ENCODE results near the gene ZNRF1. TPM values are rescaled to one million over a fixed set of nuclear protein-coding genes. Genes with fewer than 3 reads are reported as not detected.

The ZNRF1 gene
- total RNA-seq, 2 experiments from 2014 or later: 35.2 to 42.9 TPM

DNA sequence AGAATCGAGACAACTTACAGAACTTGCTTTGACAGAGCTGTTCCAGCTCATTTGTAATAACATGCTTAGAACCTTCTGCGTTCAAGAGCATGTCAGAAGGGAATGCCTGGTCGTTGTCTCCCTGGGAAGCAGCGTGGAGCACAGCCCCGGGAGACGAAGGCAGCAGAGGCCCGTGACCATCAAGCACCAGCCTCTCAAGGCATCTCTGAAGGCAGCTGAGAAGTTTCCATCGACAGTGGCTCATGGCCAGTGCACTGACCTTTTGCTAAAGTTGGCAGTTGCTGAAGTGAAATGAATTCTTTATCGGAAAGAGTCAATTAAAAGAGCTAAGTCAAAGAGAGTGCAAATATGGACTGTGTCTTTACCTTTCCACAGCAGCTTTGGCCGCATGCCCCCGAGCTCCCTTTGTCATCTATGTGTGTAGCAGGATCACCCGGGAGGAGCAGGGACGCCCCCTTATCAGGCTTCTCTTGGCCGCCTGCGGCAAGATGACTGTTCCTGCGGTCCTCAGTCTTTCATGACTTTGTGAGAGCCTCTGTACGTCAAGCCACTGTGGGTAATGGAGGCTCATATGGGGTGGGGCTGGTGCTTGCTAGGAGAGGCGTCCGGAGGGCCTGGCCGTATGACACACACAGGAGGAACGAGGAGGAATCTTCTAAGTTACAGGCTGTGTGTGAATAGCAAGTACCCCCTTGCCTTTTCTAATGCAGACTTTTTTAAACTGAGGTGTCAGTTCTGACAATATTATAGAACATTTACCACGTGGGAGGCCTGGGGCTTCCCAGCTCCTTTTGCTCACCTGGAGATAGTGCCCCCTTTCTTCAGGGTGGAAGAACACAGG is 63.5 kb downstream of the ZNRF1 start:
- ATAC-seq: no peak
- intact Hi-C loops (cut with DNase I, micrococcal nuclease): loop anchor here (5.0 kb wide), 3 partner anchors 35 to 50 kb away; no protein-coding TSS in a partner anchor
- POLR2A ChIA-PET: interaction anchor here (0.6 kb wide), 1 partner anchor 27 kb away, joined by 5 read pairs; no protein-coding TSS in a partner anchor
- Mint-ChIP-seq H3K4me1 (peaks cover 44% of the 10 kb centered on the region), H3K27me3 (no peaks in the 10 kb centered on the region), H3K36me3 (ENCODE audit: low read depth) (no peaks in the 10 kb centered on the region), H3K9me3 (ENCODE audit: low read depth) (no peaks in the 10 kb centered on the region), H3K27ac (peak overlapping the region; percentile 55), H3K4me3 (no peak overlapping the region)
- CTCF ChIA-PET: interaction anchor here (0.5 to 2.7 kb wide), 12 partner anchors 9 to 1433 kb away, joined by 3 to 12 read pairs (median 4); partner anchors contain the start of gene ZNRF1
- no peak for DNase-seq

DNA sequence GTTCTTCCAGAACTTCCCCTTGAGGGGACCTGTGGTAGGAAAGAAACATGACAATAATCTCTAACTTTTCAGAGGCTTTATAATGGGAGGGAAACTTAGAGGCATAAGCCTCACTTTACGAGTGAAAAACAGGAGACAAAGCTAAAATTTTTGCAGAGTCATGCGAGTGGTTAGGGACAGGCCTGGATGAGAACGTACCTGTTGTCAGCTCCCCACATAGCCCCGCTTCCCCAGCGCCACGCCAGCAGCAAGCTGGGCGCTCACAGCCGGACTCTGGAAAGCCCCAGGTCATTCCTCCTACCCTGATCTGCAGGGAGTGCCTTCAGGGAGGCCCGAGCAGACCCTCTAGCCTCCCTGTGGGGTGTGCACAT is 64.1 kb downstream of the ZNRF1 start:
- no peaks in the 10 kb centered on the region for H3K36me3 Mint-ChIP-seq (ENCODE audit: low read depth)
- ChIA-PET POLR2A (no interaction called here), CTCF (interaction anchor here (0.7 to 2.7 kb wide), 6 partner anchors 10 to 130 kb away, joined by 3 to 12 read pairs (median 6); partner anchors contain the start of gene ZNRF1)
- no peaks in the 10 kb centered on the region for H3K9me3 Mint-ChIP-seq (ENCODE audit: low read depth)
- H3K27me3 Mint-ChIP-seq: no peaks in the 10 kb centered on the region
- intact Hi-C loops (cut with DNase I, micrococcal nuclease): loop anchor here (5.0 kb wide), 3 partner anchors 36 to 51 kb away; no protein-coding TSS in a partner anchor
- H3K27ac Mint-ChIP-seq: peak overlapping the region; percentile 55
- ATAC-seq: no peak
- peaks cover 44% of the 10 kb centered on the region for H3K4me1 Mint-ChIP-seq
- no peak for DNase-seq
- H3K4me3 Mint-ChIP-seq: no peak overlapping the region

- Mint-ChIP-seq H3K9me3 (ENCODE audit: low read depth) (no peaks in the 10 kb centered on the region), H3K4me3 (no peak overlapping the region), H3K27me3 (no peaks in the 10 kb centered on the region), H3K27ac (peak overlapping the region; percentile 65), H3K4me1 (peaks cover 44% of the 10 kb centered on the region), H3K36me3 (ENCODE audit: low read depth) (no peaks in the 10 kb centered on the region)
- intact Hi-C loops (cut with DNase I, micrococcal nuclease): loop anchor here (1.0 to 5.0 kb wide), 5 partner anchors 36 to 53 kb away; no protein-coding TSS in a partner anchor
- ATAC-seq (no peak), DNase-seq (no peak)
- CTCF ChIA-PET: interaction anchor here (0.7 to 2.7 kb wide), 6 partner anchors 11 to 354 kb away, joined by 3 to 12 read pairs (median 4); no protein-coding TSS in a partner anchor
- POLR2A ChIA-PET: no interaction called here
Observed at GRCh38 chr16:75063549-75064088, 64.8 kb downstream of the ZNRF1 start.

GRCh38 chr16:75064403-75065148 is 65.8 kb downstream of the ZNRF1 start:
- intact Hi-C loops (cut with DNase I, micrococcal nuclease): loop anchor here (1.0 to 5.0 kb wide), 5 partner anchors 37 to 54 kb away; no protein-coding TSS in a partner anchor
- H3K27me3 Mint-ChIP-seq: no peaks in the 10 kb centered on the region
- peak; percentile 62 for DNase-seq
- H3K4me1 Mint-ChIP-seq: peaks cover 41% of the 10 kb centered on the region
- H3K4me3 Mint-ChIP-seq: peak overlapping the region; percentile 56
- H3K9me3 Mint-ChIP-seq (ENCODE audit: low read depth): no peaks in the 10 kb centered on the region
- no peaks in the 10 kb centered on the region for H3K36me3 Mint-ChIP-seq (ENCODE audit: low read depth)
- peak overlapping the region; percentile 74 for H3K27ac Mint-ChIP-seq
- POLR2A ChIA-PET: no interaction called here
- CTCF ChIA-PET: interaction anchor here (0.6 to 2.7 kb wide), 8 partner anchors 33 to 558 kb away, joined by 3 to 12 read pairs (median 3); no protein-coding TSS in a partner anchor
- peak; percentile 58 for ATAC-seq

GRCh38 chr16:75065149-75065505 is 66.3 kb downstream of the ZNRF1 start:
- Mint-ChIP-seq H3K4me1 (peaks cover 42% of the 10 kb centered on the region), H3K9me3 (ENCODE audit: low read depth) (peaks cover 2% of the 10 kb centered on the region)

GRCh38 chr16:75065521-75066149 is 66.8 kb downstream of the ZNRF1 start:
- DNase-seq (no peak), ATAC-seq (no peak)
- Mint-ChIP-seq H3K27me3 (no peaks in the 10 kb centered on the region), H3K27ac (no peak overlapping the region), H3K4me1 (peaks cover 47% of the 10 kb centered on the region), H3K9me3 (ENCODE audit: low read depth) (peaks cover 2% of the 10 kb centered on the region), H3K36me3 (ENCODE audit: low read depth) (no peaks in the 10 kb centered on the region), H3K4me3 (peak overlapping the region; percentile 56)
- CTCF ChIA-PET: interaction anchor here (1.1 to 2.7 kb wide), 4 partner anchors 32 to 59 kb away, joined by 3 to 12 read pairs (median 4); no protein-coding TSS in a partner anchor
- intact Hi-C loops (cut with DNase I, micrococcal nuclease): loop anchor here in 1 of 2 experiments (2.0 kb wide), 1 partner anchor 55 kb away; no protein-coding TSS in a partner anchor
- POLR2A ChIA-PET: no interaction called here

More at GRCh38 chr16:75065149-75065505, 66.3 kb downstream of the ZNRF1 start:
- Mint-ChIP-seq H3K27me3 (no peaks in the 10 kb centered on the region), H3K27ac (peak overlapping the region; percentile 74), H3K36me3 (ENCODE audit: low read depth) (no peaks in the 10 kb centered on the region), H3K4me3 (peak overlapping the region; percentile 56)
- ChIA-PET CTCF (interaction anchor here (0.6 to 2.7 kb wide), 8 partner anchors 32 to 558 kb away, joined by 3 to 12 read pairs (median 3); no protein-coding TSS in a partner anchor), POLR2A (no interaction called here)
- ATAC-seq (peak; percentile 82), DNase-seq (peak; percentile 67)
- intact Hi-C loops (cut with DNase I, micrococcal nuclease): loop anchor here in 1 of 2 experiments (2.0 kb wide), 1 partner anchor 54 kb away; no protein-coding TSS in a partner anchor

- Mint-ChIP-seq H3K9me3 (ENCODE audit: low read depth) (peaks cover 2% of the 10 kb centered on the region), H3K27ac (no peak overlapping the region), H3K4me1 (peaks cover 46% of the 10 kb centered on the region), H3K27me3 (no peaks in the 10 kb centered on the region), H3K4me3 (no peak overlapping the region), H3K36me3 (ENCODE audit: low read depth) (no peaks in the 10 kb centered on the region)
- DNase-seq (no peak), ATAC-seq (no peak)
- ChIA-PET POLR2A (no interaction called here), CTCF (no interaction called here)
- intact Hi-C loops (cut with DNase I, micrococcal nuclease): no loop called here
Observed at GRCh38 chr16:75066861-75067447, 68.1 kb downstream of the ZNRF1 start.

DNA sequence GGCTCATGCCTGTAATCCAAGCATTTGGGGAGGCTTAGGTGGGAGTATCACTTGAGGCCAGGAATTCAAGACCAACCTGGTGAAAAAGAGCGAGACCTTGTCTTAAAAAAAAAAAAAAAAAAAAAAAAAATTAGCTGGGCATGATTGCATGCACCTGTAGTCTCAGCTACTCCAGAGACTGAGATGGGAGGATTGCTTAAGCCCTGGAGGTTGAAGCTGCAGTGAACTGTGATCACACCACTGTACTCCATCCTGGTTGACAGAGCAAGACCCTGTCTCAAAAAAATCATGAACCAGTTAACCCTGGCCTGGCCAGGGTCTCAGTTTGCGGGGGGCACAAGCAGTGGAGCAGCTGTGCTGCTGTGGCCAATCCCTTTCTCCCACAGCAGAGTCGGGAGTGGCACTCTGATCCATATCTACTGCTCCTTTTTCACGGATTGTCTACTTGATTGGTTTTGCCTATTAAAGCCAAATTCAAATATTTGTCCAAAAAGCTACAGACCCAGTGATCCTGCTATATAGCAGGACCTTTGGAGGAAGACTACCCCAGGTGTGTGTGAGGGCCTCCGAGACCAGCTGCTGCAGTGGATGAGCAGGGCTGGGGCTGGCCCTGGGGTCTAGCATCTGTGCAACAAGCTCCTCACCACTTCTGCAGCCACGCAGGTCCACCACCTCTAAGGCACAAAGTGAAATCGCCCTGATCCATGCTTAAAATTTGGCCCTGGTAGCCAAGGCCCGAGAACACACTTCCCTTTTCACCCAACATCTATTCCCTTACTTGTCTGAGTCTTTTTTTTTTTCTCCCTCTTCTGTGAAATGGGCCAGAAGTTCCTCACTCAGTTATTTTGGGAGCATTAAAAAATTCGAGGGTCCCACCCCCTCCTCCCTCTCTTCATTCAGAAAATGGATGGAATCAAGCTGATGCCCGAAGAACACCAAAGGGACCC is 69.5 kb downstream of the ZNRF1 start:
- Mint-ChIP-seq H3K27ac (no peak overlapping the region), H3K36me3 (ENCODE audit: low read depth) (no peaks in the 10 kb centered on the region), H3K9me3 (ENCODE audit: low read depth) (peaks cover 2% of the 10 kb centered on the region), H3K4me3 (no peak overlapping the region), H3K27me3 (no peaks in the 10 kb centered on the region), H3K4me1 (peaks cover 44% of the 10 kb centered on the region)
- CTCF ChIA-PET: no interaction called here
- DNase-seq: no peak
- ATAC-seq: no peak
- POLR2A ChIA-PET: interaction anchor here (0.6 kb wide), 1 partner anchor 21 kb away, joined by 5 read pairs; no protein-coding TSS in a partner anchor
- intact Hi-C loops (cut with DNase I, micrococcal nuclease): no loop called here

DNA sequence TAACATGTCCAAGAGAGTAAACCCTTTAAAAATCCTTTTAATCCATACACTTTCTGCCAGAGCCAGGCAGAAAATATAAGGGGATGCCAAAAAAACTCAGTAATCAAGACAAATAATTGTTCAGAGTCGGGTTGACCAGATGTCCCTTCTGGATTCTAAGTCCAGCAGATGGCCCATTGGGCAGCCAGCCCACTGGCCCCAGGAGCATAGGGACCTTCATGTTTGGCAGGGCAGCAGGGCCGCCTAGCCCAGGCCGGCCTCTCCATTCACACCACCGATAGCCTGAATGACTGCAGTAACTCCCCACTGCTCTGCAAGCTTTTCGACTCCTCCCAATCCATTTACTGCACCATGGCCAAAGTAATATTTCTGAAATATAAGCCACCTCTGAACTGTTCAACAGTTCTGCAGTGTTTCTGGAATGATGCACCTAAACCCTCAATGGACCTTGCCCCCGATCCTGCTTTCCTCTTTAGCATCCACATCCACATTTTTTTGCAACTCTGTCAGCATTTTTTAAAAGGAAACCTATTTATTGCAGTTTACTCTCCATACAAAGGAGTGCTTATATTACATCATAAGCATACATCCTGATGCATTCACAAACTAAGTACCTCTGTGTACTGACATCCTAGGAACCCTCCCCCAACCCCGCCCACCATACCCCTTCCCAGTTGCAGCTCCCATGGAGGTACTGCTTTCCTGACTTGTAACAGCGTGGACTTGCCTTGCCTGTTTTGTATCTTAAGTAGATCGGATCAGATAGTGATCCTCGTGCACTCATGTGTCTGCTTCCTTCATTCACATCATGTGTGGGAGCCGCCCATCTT is 71.4 kb downstream of the ZNRF1 start:
- ChIA-PET CTCF (interaction anchor here (0.7 to 1.2 kb wide), 3 partner anchors 8 to 473 kb away, joined by 3 read pairs; no protein-coding TSS in a partner anchor), POLR2A (no interaction called here)
- peak overlapping the region; percentile 26 for H3K27ac Mint-ChIP-seq
- no peaks in the 10 kb centered on the region for H3K27me3 Mint-ChIP-seq
- no peak overlapping the region for H3K4me3 Mint-ChIP-seq
- no peak for DNase-seq
- peaks cover 44% of the 10 kb centered on the region for H3K4me1 Mint-ChIP-seq
- no peak for ATAC-seq
- intact Hi-C loops (cut with DNase I, micrococcal nuclease): no loop called here
- no peaks in the 10 kb centered on the region for H3K36me3 Mint-ChIP-seq (ENCODE audit: low read depth)
- H3K9me3 Mint-ChIP-seq (ENCODE audit: low read depth): peaks cover 2% of the 10 kb centered on the region

Measured in activated CD4-positive, alpha-beta T cell treated with anti-CD3 and anti-CD28 coated beads for 36 hours (primary cell).